WERI-Rb-1 (cell line): ENCODE data around the gene PPM1N.
A peak's percentile ranks its signal among the peaks of the same experiment; 100 is the strongest.
"Not testable (repeated sequence)": the region's sequence is repeated elsewhere in the genome, so short reads cannot be mapped to it uniquely, and the experiment has no call there.

Experiments used
- DNase-seq: peaks from one replicate; pipeline ENCODE4 v3.0.0-alpha.2; 2020
- H3K27ac ChIP-seq: fragments of 250-450 bp; sonication (Bioruptor Pico); 2 replicates; pipeline ENCODE4 v1.5.1; 2020; ENCODE audit warnings: mild to moderate bottlenecking, moderate library complexity
- H3K27me3 ChIP-seq: fragments of 250-450 bp; sonication (Bioruptor Pico); 2 replicates; pipeline ENCODE4 v1.5.1; 2021; ENCODE audit warnings: mild to moderate bottlenecking, low read depth, moderate library complexity; ENCODE audit not compliant: insufficient read depth, severe bottlenecking
- H3K36me3 ChIP-seq: fragments of 250-450 bp; sonication (Bioruptor Pico); 2 replicates; pipeline ENCODE4 v1.5.1; 2020; ENCODE audit warnings: mild to moderate bottlenecking, moderate library complexity
- H3K4me3 ChIP-seq: 2 replicates; pipeline ENCODE4 v1.5.1; 2011; ENCODE audit warnings: low read depth, mild to moderate bottlenecking, control low read depth, low read length
- H3K9me3 ChIP-seq: fragments of 250-450 bp; sonication (Bioruptor Pico); 2 replicates; pipeline ENCODE4 v1.5.1; 2021; ENCODE audit warnings: mild to moderate bottlenecking, moderate library complexity; ENCODE audit not compliant: severe bottlenecking
- TF ChIP-seq, protein P1 (sequence below): IDR thresholded peaks from 2 replicates; pipeline ENCODE4 v1.5.1; 2011; ENCODE audit warnings: low read depth, mild to moderate bottlenecking, control low read depth, inconsistent platforms, low read length

Gene PPM1N

DNA sequence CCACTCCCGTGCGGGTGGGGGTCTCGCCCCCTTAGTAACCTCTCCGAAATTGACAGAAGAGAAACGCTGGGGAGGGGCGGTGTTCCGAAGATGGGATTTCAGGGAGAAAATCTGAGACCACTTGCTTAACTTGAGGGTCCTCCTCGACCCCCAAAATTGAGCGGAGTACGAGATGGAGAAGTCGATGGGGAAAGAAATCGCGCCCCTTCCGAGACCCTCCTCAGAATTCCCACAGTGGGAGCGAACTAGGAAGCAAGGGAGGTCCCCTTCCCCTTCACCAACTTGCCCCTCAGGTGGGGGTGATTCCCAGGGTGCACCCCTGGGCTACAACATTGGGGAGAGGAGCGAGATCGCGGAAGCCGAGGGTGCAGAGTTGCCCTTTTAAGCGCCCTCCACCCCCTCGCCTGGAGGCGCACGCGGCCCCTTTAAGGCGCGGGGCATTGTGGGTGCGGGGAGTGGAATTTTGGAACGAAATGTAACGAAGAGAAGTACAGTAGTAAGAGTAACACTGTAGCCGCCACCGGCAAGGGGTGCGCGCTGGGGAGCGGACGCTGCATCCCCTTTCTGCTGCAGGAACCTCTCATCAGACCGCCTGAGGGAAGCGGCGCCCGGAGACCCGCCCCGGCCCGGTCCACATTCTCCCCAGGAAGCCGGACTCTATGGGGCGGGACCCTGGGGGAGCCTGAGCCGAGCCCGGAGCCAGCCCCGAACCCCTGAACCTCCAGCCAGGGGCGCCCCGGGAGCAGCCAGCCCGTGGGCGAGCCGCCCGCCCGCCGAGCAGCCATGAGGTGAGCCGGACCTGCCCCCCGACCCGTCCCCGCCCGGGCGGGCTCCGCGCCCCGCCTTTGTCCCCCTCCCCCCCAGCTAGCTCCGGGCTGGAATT is 9.0 kb downstream of the PPM1N start, which contains the start of gene VASP:
Gene VASP (plus strand): TSS at position 491 of the 883 bp plus-strand sequence. CDS start 293 bp downstream, at position 784.
- H3K9me3 ChIP-seq = no peaks in the 10 kb centered on the region
- TF ChIP-seq, protein P1, sequence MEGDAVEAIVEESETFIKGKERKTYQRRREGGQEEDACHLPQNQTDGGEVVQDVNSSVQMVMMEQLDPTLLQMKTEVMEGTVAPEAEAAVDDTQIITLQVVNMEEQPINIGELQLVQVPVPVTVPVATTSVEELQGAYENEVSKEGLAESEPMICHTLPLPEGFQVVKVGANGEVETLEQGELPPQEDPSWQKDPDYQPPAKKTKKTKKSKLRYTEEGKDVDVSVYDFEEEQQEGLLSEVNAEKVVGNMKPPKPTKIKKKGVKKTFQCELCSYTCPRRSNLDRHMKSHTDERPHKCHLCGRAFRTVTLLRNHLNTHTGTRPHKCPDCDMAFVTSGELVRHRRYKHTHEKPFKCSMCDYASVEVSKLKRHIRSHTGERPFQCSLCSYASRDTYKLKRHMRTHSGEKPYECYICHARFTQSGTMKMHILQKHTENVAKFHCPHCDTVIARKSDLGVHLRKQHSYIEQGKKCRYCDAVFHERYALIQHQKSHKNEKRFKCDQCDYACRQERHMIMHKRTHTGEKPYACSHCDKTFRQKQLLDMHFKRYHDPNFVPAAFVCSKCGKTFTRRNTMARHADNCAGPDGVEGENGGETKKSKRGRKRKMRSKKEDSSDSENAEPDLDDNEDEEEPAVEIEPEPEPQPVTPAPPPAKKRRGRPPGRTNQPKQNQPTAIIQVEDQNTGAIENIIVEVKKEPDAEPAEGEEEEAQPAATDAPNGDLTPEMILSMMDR = no peak
- H3K4me3 ChIP-seq = peak within 1 kb of the TSS; percentile 94
- DNase-seq = peak; percentile 79
- peak within 1 kb of the TSS; percentile 89 for H3K27ac ChIP-seq
- no peaks in the 10 kb centered on the region; the same call in 1 of the 2 replicates for H3K36me3 ChIP-seq
- H3K27me3 ChIP-seq = no peaks in the 10 kb centered on the region

DNA sequence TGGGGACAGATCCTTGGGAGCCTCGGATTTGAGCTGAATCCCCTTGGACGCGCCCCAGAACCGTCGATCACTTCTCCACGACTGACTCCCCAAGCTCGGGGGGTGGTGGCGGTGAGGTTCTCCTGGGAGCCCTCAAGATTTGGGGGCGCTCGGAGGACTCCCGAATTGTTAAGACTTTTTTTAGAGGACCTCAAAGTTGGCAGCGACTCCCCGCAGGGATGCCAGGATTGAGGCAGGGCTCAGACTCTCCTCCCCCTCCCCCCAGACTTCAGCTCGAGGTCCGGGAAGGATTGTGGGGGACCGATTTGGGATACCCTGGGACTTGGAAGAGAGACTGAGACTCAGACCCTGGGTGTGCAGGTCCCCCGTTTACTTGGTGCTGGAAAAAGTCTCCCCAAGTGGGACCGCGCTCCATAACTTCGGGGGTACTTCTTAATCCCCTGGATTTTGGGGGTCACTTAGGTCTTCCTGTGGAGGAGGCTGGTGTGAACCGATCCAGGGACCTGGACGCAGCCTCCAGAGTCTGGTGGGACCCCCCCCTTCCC is 9.7 kb downstream of the PPM1N start:
- H3K4me3 ChIP-seq = peak overlapping the region; percentile 94
- TF ChIP-seq, protein P1 = no peak
- H3K27me3 ChIP-seq = no peaks in the 10 kb centered on the region
- DNase-seq = no peak
- H3K27ac ChIP-seq = peak overlapping the region; percentile 89
- H3K36me3 ChIP-seq = peaks cover 2% of the 10 kb centered on the region; the same call in 1 of the 2 replicates
- no peaks in the 10 kb centered on the region for H3K9me3 ChIP-seq

DNA sequence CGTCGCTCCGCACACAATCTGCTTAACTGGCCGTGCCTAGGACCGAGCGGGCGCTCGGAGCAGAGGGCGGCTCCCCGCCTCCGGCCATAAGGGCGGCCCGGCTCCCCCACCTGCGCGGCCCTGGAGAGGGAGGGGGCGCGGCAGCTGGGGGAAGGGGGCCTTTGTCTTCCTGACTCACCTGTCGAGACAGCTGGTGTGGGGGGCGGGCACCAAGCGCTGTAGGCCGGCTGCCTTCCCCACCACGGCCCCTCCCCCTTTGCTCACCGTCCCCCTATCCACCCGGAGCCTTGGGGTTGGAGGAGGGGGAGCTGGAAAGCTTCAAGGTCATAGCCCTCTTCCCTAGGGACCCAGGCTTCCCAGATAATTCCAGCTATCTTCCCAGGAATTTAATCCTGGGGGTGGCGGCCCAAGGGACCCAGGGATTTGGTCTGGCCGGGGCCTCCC is 10.2 kb downstream of the PPM1N start:
- TF ChIP-seq, protein P1 = no peak
- Histone ChIP-seq H3K36me3 (peaks cover 2% of the 10 kb centered on the region; the same call in 1 of the 2 replicates), H3K9me3 (no peaks in the 10 kb centered on the region), H3K27me3 (no peaks in the 10 kb centered on the region), H3K27ac (peak overlapping the region; percentile 89), H3K4me3 (peak overlapping the region; percentile 94)
- DNase-seq = peak; percentile 89

DNA sequence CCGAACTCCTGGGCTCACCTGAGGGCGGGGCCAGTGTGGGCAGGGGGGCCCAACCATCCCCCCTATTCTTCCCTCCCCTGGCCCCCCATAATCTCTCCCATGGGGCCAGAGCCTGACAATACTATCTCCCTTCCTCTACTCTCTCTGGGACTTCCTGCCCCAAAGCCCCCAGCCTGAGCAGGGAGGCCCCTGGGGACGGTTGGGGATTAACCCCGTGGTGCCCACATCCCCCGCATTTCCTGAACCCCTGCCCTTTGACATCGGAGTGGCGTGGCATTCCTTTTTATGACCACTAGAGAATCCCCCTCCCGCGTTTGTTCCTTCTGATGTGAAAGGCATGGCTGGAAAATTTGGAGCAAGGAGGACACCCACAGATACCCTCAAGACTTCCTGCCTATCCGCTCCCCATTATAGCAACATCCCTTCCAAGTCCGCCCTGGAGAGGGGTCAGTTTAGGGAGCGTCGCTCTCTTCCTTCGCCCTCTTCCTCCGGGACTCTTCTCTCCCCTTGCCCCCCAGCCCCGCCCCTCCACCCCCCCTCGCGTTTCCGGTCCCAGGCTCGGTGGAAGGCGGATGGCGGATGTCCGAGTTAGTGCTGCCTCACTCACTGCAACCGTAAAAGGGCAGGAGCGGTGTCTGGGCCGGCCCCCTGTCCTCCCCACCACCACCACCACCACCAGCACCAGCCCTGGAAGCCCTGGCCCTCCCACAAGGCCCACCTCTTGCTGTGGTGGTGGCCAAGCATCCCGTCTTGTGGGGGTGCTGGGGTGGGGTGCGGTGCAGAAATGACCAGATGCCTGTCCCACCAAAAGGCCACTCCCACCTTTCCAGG is 10.8 kb downstream of the PPM1N start:
- Histone ChIP-seq H3K9me3 (no peaks in the 10 kb centered on the region), H3K27ac (peak overlapping the region; percentile 89), H3K4me3 (peak overlapping the region; percentile 94), H3K27me3 (no peaks in the 10 kb centered on the region), H3K36me3 (peaks cover 2% of the 10 kb centered on the region; the same call in 1 of the 2 replicates)
- TF ChIP-seq, protein P1 = no peak
- peak; percentile 40 for DNase-seq

DNA sequence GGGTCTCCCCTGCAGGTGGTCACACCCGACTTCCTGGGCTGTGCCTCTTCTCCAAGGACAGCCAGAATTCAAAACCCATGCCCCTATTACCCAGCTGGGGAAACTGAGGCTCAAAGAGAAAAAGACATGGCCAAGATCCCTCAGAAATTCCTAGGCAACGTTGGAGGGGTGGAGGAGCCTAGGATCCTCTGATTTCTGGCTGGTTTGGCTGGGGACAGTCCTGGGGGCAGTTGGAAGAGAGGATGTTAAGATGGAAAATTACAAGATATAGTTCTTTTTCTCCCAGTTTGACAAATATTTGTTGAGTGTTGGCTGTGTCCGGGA is 11.4 kb downstream of the PPM1N start:
- H3K27ac ChIP-seq = no peak overlapping the region
- H3K9me3 ChIP-seq = no peaks in the 10 kb centered on the region
- peaks cover 2% of the 10 kb centered on the region; the same call in 1 of the 2 replicates for H3K36me3 ChIP-seq
- TF ChIP-seq, protein P1 = no peak
- no peaks in the 10 kb centered on the region for H3K27me3 ChIP-seq
- H3K4me3 ChIP-seq = no peak overlapping the region; the same call in 1 of the 2 replicates
- no peak for DNase-seq

DNA sequence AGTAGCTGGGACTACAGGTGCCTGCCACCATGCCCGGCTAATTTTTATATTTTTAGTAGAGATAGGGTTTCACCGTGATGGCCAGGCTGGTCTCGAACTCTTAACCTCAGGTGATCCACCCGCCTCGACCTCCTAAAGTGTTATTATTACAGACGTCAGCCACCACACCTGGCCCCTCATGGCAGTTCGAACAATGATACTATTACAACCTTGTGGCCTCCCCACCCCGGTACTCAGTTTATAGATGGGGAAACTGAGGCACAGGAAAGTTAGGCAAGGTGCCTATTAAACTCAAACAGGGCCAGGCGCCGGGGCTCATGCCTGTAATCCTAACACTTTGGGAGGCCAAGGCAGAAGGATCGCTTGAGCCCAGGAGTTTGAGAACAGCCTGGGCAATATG is 12.1 kb downstream of the PPM1N start:
- H3K36me3 ChIP-seq, H3K4me3 ChIP-seq, DNase-seq, H3K27me3 ChIP-seq, H3K9me3 ChIP-seq, H3K27ac ChIP-seq: not testable (repeated sequence)
